Measurements from ENCODE around the gene GTF3C2.
"Not testable (repeated sequence)": the region's sequence is repeated elsewhere in the genome, so short reads cannot be mapped to it uniquely, and the experiment has no call there.

The GTF3C2 gene

DNA sequence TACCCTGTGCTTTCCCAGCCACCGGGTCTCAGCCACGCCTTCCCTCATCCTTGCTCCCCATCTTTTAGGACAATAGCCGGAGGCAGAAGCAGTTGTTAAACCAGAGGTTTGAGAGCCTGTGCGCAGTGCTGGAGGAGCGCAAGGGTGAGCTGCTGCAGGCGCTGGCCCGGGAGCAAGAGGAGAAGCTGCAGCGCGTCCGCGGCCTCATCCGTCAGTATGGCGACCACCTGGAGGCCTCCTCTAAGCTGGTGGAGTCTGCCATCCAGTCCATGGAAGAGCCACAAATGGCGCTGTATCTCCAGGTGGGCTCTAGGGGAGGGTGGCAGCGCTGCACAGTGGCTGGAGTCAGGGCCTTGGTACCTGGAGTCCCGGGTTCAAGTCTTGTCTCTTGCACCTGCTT, 51.0 kb downstream of the GTF3C2 start:
- DNase-seq (ENCODE audit: low read depth) = no peak
- H3K4me3 ChIP-seq (ENCODE audit: low read depth, low read length) = no peak overlapping the region
- TF ChIP-seq, protein P1, sequence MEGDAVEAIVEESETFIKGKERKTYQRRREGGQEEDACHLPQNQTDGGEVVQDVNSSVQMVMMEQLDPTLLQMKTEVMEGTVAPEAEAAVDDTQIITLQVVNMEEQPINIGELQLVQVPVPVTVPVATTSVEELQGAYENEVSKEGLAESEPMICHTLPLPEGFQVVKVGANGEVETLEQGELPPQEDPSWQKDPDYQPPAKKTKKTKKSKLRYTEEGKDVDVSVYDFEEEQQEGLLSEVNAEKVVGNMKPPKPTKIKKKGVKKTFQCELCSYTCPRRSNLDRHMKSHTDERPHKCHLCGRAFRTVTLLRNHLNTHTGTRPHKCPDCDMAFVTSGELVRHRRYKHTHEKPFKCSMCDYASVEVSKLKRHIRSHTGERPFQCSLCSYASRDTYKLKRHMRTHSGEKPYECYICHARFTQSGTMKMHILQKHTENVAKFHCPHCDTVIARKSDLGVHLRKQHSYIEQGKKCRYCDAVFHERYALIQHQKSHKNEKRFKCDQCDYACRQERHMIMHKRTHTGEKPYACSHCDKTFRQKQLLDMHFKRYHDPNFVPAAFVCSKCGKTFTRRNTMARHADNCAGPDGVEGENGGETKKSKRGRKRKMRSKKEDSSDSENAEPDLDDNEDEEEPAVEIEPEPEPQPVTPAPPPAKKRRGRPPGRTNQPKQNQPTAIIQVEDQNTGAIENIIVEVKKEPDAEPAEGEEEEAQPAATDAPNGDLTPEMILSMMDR (IDR thresholded peaks at IDR 0.05; ENCODE audit: low read depth, low read length, missing control alignments) = no peak
- in situ Hi-C loops (cut with HindIII; ENCODE audit: low sequenced_read_pairs) = no loop called here

DNA sequence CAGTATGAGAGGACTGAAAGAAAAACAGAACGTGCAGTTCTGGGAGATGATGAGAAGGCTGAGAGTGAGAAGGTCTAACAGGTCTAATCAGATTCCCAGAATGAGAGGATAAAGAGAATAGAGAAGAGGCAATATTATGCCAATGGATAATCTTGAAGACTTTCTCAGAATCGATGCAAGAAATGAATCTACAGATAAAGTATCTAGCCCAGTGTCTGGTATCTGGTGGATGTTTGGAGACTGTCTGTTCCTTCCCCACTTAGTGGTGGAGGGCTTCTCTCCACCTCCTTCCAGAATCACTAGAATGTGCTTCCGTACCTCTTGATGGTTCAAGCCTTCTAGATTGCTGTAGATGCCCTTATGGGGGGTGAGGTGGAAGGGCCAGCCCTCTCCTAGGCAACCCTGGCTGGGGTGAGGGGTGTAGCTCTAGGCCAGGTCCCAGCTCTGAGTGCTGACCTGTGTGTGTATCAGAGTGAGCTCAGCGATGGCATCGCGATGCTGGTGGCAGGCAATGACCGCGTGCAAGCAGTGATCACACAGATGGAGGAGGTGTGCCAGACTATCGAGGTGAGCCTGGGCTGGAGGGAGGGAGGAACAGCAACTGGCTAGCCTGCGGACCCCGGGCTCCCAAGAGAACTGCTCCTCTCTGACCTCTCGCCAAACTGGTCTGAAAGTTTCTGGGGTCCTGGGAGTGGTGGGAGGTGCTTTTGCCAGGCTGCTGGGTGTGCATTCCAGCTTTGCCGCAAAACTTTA, 51.9 kb downstream of the GTF3C2 start:
- TF ChIP-seq, protein P1 (IDR thresholded peaks at IDR 0.05; ENCODE audit: low read depth, low read length, missing control alignments) = no peak
- in situ Hi-C loops (cut with HindIII; ENCODE audit: low sequenced_read_pairs) = no loop called here
- DNase-seq (ENCODE audit: low read depth) = no peak
- H3K4me3 ChIP-seq (ENCODE audit: low read depth, low read length) = no peak overlapping the region

- in situ Hi-C loops (cut with HindIII; ENCODE audit: low sequenced_read_pairs) = no loop called here
- TF ChIP-seq, protein P1 (IDR thresholded peaks at IDR 0.05; ENCODE audit: low read depth, low read length, missing control alignments) = peak; percentile 86
- H3K4me3 ChIP-seq (ENCODE audit: low read depth, low read length) = no peak overlapping the region
- no peak for DNase-seq (ENCODE audit: low read depth)
Measured at GRCh38 chr2:27303093-27304025, 53.2 kb downstream of the GTF3C2 start.

DNA sequence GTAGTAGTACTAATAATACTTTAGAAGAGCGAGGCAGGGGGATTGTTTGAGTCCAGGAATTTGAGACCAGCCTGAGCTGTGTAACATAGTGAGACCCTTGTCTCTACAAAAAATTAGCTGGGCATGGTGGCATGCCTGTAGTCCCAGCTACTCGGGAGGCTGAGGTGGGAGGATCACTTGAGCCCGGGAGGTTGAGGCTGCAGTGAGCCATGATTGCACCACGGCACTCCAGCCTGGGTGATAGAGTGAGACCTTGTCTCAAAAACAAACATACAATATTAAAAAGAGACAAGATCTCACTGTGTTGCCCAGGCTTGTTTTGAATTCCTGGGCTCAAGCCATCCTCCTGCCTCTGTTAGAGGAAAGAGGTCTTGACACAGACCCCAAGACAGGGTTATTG, 56.0 kb downstream of the GTF3C2 start:
- in situ Hi-C loops (cut with HindIII; ENCODE audit: low sequenced_read_pairs); DNase-seq (ENCODE audit: low read depth); H3K4me3 ChIP-seq (ENCODE audit: low read depth, low read length): not testable (repeated sequence)

DNA sequence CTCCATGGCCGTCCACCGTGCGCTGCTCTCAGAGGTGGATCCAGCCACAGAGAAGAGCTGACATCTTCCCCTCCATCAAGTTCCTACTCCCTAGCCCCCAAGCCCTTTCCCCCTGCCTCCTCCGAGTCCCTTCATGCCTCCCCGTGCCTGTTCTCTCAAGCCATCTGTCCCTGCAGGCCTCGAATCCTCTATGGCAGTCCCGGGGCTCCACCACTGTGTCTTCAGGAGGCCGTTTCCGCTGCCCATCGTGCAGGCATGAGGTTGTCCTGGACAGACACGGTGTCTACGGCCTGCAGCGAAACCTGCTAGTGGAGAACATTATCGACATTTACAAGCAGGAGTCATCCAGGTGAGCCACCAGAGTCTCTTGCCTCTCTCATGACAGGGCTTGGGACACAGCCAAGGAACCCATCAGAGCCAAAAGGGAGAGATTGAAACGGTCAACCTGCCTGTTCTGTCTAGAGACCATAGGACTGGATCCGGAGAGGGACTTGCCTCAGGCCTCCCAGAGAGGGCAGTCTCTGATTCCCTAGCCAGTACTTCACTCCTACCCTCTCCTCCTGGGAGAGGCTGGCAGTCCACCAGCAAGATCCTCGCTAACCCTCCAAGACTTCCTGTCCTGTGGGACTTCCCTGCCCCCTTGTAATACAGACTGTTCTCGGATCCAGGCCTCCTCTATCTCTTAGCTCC, 58.0 kb downstream of the GTF3C2 start:
- no peak overlapping the region for H3K4me3 ChIP-seq (ENCODE audit: low read depth, low read length)
- TF ChIP-seq, protein P1 (IDR thresholded peaks at IDR 0.05; ENCODE audit: low read depth, low read length, missing control alignments) = no peak
- DNase-seq (ENCODE audit: low read depth) = no peak
- in situ Hi-C loops (cut with HindIII; ENCODE audit: low sequenced_read_pairs) = no loop called here

DNA sequence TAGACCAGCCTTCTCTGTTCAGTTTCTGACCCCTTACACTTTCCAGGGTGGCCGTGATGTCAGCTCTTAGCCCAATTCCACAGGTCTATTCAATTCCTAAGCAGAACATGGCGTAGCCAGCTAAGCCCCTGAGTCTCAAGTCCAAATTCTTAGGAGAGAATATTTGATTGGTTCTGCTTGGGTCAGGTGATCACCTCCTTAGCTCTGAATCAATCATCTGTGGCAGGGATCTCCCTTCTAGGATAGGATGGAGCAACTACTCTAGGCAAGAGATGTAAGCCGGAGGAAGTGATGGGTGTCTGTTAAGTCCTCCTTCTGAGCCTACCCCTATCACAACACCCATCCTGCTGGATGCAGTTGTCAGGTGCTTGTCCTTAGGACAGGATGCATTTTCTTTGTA, 59.4 kb downstream of the GTF3C2 start:
- no peak for DNase-seq (ENCODE audit: low read depth)
- H3K4me3 ChIP-seq (ENCODE audit: low read depth, low read length) = no peak overlapping the region
- TF ChIP-seq, protein P1 (IDR thresholded peaks at IDR 0.05; ENCODE audit: low read depth, low read length, missing control alignments) = no peak
- in situ Hi-C loops (cut with HindIII; ENCODE audit: low sequenced_read_pairs) = no loop called here
